Measurements from ENCODE around the gene APOBEC3B.

- TF ChIP-seq POLR2A (IDR thresholded peaks at IDR 0.05) (no peak), CTCF (IDR thresholded peaks at IDR 0.05) (no peak), POLR2AphosphoS5 (IDR thresholded peaks at IDR 0.05) (no peak), EP300 (IDR thresholded peaks at IDR 0.05) (no peak)
These were observed 29.1 kb upstream of the APOBEC3B start for GRCh38 chr22:38953091-38953490.
